ENCODE data around the gene APBA1.

Gene APBA1

DNA sequence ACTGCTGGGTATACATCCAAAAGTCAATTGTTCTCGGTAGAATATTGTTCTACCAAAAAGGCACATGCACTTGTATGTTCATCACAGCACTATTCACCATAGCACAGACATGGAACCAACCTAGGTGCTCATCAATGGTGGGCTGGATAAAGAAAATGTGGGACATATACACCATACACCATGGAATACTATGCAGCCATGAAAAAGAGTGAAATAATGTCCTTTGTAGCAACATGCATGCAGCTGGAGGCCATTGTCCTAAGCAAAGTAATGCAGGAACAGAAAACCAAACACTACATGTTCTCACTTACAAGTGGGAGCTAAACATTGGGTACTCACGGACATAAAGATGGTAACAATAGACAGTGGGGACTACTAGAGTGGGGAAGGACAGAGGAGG lies 145.5 kb downstream of the APBA1 start:
- DNase-seq (ENCODE audit: low spot score): no peak

DNA sequence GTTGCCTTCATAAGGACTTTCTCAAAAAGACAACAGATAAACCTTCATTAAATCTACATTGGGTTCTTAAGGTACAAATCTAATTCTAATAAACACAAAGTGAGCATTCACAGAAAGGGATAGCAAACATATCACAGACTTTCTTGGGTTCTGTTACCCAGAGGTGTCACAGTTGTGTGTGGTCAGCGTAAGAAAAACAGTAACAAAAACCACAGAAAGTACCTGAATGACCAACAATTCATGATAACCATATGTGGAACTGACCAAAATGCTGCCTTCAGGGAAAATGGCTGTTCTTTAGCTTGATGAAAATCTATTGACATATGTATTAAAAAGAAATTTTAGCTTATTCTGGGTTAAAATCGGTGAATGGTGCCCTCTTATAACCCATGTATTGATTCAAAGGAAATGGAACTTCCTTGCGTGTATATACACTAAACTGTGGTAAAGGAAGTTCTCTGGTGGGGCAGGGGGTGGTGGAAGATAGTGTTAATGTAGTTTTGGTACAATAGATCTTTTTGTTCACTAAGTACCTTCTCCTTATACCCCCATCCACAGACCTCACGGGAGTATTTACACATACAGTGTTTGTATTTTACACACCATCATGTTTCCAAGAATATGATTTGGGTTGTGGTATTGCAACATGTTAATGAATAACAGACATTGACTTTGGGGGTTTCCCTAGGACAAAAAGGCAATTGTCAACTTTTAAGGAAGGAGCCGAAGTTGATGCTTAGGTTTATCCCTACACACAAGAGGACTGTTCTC lies 152.5 kb downstream of the APBA1 start:
- peak; percentile 74 for DNase-seq (ENCODE audit: low spot score)

DNA sequence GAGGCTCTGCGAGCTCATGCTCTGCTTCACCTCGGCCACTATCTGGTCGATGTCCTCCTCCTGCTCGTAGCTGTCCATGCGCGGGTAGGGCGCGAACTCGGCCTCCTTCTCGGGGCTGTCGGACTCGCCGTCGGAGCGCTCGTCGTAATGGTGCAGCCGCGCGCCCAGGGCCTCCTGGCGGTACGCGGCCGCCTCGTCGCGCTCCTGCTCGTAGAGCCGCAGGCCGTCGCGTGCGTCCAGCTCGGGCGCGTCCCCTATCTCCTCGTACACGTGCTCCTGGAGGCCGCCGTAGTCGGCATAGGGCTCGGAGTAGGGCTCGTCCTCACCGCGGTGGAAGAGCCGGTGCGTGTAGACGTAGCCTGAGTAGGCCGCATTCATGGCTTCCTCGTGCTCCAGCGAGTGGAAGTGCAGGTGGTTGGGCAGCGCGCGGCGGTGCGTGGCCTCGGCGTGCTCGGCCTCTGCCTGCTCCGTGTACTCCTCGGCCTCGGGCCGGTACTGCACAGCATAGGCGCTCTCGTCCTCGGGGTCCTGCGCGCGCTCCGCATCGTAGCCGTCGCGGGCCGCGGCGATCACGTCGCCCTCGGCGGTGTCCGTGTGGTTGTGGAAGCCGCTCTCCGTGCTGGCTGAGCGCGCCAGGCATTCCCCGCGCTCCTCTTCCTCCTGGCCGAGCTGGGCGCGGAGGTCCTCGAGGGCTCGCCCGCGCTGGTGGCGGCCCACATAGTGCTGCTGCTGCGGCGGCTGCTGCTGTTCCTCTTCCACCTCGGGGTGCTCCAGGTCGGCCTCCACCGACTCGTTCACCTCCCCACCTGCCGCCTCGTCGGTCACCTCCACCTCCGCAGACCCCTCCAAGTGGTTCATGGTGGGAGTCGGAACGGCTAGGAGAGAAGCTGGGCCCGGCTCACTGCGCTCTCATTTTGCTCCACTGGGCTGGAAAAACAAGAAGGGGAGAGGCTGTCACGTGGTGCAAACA lies 155.5 kb downstream of the APBA1 start:
- no peak for DNase-seq (ENCODE audit: low spot score)

DNA sequence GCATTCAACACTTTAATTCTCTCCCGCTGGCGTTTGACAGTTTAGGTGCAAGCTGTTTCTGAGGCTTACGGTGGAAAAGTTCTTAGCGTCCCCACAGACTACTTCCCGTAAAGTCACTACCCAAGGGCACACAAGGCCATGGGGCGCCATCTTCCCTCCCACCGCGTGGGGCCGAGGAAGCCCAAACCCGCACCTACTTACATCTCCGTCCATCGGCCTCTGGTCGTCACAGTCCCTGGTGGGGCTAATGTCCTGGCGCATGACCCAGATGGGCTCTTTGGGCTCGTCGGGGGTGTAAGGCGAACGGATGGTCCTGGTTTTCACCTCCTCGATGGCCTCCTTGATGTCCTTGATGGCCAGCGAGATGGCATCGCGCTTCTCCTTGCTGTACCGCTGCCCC lies 156.4 kb downstream of the APBA1 start:
- DNase-seq (ENCODE audit: low spot score): no peak

DNA sequence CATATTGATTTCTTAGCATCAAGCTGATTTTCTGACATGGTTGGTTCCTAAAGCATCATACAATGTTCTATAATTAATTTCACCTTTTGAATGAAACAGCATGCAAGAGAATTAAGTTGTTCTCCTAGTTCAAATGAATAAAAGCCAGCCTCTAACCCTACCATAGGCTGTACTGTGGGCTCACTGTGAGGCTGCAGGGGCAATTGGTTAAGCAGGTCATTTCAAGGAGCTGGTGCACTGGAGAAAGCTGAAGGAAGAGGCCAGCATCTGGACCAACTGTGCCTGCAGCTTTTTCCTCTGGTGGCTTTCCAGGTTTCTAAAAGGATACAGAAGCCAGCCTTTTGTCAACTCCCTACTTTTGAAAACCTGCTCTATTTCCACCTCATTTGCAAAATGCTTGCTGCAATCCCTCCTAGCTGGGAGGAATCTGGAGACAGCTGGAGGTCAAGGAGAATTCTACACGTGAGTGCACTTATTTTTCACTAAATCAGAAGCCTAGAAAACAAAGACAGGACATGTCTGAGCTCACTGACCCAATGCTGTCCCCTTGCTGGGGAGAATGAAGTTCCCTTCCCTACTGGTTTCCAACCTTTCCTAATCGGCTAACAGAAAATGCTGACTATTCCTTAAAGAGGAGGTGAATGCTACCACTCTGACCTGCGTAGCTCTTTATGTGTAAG lies 158.9 kb downstream of the APBA1 start:
- DNase-seq (ENCODE audit: low spot score): no peak

DNA sequence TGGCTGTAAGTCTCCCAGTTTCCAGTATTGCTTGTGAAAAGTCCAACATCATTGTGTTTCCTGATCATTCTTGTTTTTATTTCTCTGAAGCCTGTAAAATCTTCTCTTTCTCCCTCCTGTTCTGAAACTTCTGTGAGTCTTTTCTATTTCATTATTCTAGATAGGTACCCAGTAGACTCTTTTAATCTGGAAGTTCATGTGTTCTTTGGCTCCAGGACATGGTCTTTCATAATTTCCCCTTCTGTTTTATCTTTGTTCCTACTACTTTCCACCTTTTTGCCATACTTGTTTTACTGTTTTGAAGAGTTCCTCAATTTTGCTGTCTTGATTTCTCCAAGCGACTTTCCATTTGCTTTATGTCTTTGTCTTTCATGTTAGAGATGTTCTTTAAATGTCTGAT lies 168.1 kb downstream of the APBA1 start:
- DNase-seq (ENCODE audit: low spot score): no peak

DNA sequence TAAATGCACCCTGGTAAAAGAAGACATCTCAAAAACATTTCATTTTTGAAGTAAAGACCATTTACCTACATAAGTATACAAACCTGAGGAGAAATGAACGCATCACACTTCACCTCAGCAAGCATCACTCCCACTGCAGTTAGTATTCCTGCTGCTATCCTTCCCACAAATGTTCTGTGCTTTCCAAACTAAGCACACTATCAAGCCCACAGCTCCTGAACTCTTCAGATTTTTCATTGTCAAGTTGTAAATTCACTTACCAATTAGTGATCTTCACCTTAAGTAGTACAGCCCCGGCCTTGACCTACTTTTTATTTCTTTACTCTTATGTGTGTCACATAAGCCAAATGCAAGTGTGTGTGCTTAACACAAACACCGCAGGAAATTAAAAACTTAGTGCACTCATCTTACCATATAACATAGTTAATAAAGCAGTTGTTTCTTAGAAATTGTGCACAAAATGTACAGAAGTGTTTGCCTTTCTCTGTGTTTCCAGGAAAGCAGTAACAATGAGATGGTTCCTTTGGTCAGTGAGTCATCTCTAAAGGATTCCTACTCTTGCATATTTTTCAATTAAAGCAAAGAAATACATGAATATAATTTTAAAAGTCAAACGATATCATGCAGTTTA lies 169.4 kb downstream of the APBA1 start:
- no peak for DNase-seq (ENCODE audit: low spot score)

DNA sequence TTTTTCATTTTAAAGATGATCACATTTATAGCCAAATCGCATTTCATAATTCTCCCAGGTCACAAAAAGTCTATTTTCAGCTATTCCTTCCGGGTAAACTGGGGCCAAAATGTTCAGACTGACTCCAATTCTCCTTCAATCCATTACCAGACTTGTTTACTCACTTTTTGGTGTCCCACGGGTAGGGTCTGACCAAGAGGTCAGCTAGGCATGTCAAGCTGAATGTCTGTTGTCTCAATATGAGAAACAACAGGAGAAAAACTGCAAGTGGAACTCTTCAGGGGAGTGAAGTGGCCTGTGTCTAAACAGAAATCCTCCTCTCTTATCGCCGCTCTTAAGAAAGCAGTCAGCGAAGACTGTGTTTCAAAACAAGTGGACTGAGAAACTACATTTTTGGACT lies 171.3 kb downstream of the APBA1 start:
- DNase-seq (ENCODE audit: low spot score): no peak

DNA sequence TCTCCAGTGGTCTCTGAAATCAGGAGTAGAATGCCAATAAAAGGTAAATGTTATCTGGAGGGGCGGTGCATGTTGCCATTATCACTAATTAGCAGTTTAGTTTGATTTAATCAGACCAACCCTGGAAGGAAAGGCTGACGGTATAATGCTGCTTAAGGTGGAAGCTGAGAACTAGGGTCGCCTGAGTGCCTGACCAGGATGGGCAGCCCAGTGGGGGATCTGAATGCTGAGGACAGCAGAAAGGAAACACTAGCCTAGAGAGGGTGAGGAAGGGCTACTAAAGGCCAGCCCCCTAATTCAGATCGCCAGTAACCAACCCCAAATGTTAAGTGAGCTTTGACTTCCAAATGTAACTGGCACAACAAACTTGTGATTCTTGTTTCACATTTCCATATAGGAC lies 172.2 kb downstream of the APBA1 start:
- no peak for DNase-seq (ENCODE audit: low spot score)

DNA sequence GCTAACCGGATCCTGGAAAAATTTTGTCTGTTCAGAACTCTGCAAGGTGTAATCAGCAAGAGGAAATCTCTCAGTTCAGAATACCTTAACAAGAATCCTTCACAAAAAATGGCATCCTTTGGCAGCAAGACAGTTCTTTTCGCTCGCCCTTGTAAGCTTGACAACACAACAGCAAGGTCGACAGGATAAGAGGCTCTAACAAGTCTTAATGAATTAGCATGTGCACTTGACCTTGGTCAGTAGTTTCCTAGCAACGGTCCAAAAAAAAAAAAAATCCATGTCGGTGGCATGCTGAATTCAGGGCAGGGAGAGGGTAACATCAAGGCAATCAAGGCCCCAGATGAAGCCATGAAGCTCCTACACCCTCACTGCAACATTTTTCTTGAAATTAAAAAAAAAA lies 172.8 kb downstream of the APBA1 start:
- DNase-seq (ENCODE audit: low spot score): no peak

DNA sequence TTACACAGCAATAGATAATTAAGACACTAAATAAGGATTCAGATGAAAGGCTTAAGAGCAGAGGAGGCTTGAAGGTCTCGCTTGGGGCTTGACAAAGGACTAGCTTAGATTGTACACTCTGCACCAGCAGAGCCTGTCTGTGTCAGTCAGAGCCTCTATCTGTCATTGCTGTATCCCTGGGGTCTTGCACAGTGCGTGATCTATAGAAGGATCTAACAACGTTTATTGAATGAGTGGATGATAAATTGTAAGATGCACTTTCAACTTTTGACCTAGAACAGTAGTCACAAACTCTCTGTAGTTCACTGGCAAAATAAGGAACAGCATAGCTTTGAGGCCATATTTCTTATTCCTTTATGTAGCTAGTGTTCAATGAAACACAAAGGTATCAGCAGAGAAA lies 173.7 kb downstream of the APBA1 start:
- no peak for DNase-seq (ENCODE audit: low spot score)

DNA sequence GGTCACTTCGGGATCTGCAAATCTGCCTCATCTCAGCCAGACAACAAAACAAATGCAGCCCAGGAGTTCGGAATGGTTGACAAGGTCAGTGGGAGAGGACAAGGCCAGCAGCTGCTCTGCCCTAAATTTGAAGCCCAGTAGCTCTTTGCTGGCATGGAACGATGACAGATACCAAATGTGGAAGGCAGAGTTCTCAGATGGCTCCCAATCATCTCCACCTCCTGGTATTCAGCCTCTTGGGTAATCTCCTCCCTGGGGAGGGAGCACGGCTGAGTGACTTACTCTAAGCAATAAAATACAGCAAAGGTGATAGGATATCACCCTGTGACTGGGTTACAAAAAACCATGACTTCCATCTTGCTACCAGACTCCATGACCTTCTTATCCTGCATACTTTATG lies 174.4 kb downstream of the APBA1 start:
- DNase-seq (ENCODE audit: low spot score): no peak

DNA sequence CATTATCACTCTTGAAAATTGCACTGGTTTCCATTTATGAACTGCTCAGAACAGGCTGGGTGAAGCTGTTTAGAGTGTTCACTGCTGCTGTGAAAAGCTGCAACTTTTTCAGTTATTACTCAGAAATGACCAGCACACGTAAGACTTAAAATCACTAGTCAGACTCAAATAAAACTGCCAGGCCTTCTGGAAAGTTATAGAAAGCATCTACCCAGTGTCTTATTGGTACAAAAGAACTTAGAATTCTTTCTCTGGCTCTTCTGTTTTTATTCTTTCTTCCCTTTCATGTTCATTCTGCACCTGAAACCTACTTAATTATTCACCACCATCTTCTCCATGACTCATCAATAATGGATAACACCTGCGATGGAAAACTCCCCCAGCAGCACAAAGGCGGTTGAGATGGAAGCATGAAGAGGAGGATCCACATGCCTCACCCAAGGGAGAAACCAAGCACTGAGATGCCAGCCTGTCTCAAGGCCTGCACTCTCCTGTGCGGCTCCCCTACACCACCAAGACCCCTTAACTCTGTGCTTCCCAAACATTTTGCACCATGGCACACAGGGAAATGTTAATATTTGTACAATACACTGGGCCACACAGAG lies 175.2 kb downstream of the APBA1 start:
- DNase-seq (ENCODE audit: low spot score): no peak

DNA sequence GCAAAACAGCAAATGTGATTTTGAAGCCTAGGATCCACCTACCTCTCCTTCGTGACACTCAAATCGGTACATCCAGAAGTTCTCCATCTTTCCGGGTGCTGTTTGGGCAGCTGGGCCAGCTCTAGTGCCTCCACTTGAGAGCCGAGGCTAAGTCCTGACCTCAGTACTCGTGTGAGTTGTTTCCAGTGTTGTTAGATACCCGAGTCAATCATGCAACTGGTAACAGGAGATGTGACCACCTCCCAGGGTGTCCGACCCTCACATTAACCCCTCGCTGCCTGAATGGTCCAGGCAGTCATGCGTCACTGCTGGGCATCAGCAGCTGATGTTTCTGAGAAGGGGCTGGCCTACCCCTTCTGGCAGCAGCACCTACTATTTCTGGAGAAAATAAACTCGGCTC lies 176.9 kb downstream of the APBA1 start:
- DNase-seq (ENCODE audit: low spot score): no peak

DNA sequence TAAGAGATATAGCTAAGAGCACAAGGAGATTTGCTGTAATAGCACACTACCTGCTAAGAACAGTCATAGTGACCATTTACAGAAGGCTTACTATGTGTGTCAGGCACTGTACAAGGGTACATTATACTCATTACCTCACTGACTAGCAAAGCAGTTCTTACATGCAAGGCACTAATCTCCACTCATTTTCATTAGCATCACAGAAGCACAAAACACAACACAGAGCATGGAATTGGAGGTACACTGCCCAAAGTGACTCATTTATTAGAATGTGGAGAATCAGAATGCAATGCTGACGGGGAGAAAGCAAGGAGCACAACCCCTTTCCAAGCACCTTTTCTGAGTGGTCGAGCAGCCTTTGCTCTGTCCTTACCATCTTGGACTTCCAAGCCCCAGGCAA lies 177.4 kb downstream of the APBA1 start:
- no peak for DNase-seq (ENCODE audit: low spot score)

DNA sequence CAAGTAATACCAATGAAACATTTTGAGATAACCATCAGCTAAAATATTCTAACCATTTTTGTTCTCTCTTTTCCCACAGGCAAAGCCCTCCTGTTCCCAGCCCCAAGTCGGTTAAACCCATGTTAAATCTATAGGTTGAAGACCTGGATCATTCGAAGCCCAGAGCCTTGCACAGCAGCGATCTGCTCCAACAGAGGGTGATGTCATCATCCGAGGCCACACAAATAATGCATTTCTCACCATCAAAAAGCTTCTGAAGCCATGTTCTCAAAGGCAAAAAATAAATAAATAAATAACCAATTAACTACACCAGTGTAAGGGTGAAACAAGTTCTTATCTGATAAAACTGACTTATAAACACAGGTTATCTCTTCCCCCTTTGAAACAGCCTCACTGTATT lies 178.0 kb downstream of the APBA1 start:
- no peak for DNase-seq (ENCODE audit: low spot score)

DNA sequence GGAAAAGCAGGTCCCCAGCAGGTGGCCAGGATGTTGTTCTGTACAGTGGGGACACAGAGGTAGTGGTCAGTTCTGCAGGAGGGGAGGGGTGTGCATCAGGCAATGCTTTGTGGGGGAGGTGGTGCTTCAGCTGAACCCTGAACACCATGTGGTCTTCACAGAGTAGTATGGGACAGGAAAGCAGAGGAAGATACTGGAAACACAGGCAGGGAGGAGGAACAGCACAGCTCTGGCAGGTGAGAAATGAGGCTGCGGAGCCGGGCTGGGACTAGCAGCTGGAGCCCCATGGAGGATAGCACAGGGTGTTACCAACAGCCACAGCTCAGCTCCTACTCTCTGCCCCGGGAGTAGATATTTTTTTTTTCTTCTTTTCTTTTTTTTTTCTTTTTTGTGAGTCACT lies 185.7 kb downstream of the APBA1 start:
- no peak for DNase-seq (ENCODE audit: low spot score)

DNA sequence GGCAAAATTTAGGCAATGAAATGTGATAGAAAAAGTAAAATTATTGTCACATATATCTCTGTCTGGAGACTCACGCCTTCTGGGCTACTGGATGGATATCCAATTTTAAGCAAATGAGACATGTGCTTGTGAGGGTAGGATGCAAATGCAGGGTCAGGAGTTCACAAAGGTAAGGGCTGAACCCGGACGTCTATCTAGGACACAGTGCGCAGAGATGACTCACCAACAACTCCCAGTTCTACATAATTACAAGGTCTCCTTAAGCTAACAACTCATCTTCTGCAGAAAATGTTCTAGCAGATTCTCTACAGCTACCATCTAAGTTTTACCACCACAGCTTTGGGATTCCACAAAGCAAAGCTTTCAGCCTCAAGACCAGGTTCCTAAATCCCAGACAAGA lies 186.7 kb downstream of the APBA1 start:
- DNase-seq (ENCODE audit: low spot score): no peak

DNA sequence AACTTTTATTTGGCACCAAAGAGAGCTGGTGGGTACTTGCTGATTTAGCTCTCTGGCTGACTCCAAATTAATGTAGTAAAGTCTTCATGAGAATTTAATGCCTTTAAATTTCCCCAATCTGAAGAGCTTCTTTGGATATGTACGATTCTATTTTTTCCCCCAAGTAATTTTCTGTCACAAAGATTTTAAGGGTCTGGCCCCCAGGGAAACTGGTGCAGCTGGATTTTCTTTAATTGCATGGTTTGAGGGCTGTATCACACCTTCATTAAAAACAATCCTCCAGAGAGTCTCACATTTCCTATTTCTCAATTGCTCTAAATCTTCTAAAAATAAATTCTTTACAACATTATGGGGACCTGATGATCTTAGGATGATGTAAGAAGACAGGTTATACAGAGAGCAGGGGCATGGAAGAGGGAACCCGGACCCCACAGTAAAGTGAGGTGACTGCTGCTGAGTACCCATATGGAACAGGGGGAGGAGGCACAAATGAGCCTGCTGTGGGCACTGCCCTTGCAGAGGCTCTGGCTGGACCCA lies 188.2 kb downstream of the APBA1 start:
- DNase-seq (ENCODE audit: low spot score): no peak

DNA sequence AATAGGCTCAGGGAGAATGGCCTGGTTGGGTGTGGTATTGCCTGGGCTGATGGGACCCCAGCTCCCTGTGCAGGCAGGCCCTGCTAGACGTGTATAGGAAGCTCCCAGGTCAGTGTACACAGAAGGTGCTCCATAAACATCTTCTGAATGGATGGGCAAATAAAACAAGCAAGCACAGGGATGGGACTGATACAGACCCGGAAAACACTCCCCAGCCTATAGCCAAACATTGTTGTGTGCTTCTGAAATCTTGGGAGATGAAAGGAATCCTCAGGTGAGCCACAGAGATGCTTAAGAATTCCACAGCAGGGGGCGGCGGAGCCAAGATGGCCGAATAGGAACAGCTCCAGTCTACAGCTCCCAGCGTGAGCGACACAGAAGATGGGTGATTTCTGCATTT lies 195.4 kb downstream of the APBA1 start:
- no peak for DNase-seq (ENCODE audit: low spot score)

DNA sequence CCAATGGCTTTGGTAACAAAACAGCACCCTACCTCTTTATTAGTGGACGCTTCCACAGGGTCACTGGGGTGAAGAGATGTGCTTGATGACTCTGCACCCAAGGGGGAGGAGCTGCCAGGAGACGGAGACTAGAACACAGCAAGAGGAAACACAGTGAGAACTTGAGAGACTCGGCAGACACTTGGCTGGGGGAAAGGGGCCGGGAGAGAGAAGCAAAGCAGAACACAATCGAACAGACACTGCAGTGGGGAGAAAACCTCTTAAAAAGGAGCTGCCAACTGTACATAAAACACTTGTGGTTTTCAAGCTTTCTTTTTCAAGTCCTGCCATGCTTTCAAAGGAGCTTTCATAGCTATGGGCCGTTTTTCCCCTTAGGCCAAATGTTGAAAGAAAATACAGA lies 196.2 kb downstream of the APBA1 start:
- no peak for DNase-seq (ENCODE audit: low spot score)

DNA sequence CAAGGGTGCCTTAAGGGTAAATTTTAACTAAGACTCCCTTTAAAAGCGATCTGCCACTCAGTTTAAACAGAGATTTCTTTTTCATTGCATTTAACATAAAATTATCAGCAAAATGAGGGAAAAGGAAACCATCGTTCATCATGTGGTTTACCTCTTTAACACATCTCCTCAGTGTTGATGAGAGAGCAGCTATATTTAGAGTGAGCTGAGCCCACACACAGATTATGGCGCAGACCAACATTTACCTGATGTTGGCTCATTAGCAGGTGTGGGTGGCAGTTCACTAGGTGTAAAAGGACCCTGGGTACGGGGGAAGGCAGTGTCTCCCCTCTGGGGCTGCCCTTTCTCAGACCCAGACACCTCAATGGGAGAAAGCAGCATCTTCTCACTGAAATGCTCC lies 197.3 kb downstream of the APBA1 start:
- DNase-seq (ENCODE audit: low spot score): no peak
